GM21576 (cell line): ENCODE measurements around the gene UBE2D2.

Experiments used
- ATAC-seq: cut with Tn5 transposase; IDR thresholded peaks from one replicate; pipeline ENCODE4 v1.9.1; 2021; ENCODE audit warnings: mild to moderate bottlenecking, moderate library complexity; ENCODE audit not compliant: unreplicated experiment

Gene UBE2D2

GRCh38 chr5:139671096-139671841 lies 110.1 kb downstream of the UBE2D2 start:
- ATAC-seq, result no peak

- ATAC-seq, result no peak
Observed at GRCh38 chr5:139675213-139675612, 114.1 kb downstream of the UBE2D2 start.

GRCh38 chr5:139675825-139676224 lies 114.7 kb downstream of the UBE2D2 start:
- ATAC-seq, result no peak

GRCh38 chr5:139676406-139676805 lies 115.3 kb downstream of the UBE2D2 start:
- ATAC-seq, result no peak

- ATAC-seq, result no peak
Observed at GRCh38 chr5:139676951-139677735, 116.0 kb downstream of the UBE2D2 start.
